ENCODE results near the gene TTYH3.
"Not testable (repeated sequence)": the region's sequence is repeated elsewhere in the genome, so short reads cannot be mapped to it uniquely, and the experiment has no call there.

- TF ChIP-seq CTCF, POLR2A, POLR2AphosphoS5 (IDR thresholded peaks at IDR 0.05): not testable (repeated sequence)
Measured at GRCh38 chr7:2676576-2676975, 44.8 kb downstream of the TTYH3 start.

Data from suprapubic skin (tissue), 4 donors.